ENCODE measurements around the gene FBXO8. TPM values are rescaled to one million over a fixed set of nuclear protein-coding genes. Genes with fewer than 3 reads are reported as not detected.

The FBXO8 gene
- total and polyA plus RNA-seq, 10 donors = 9.7 to 38.4 (median 26.8) TPM

GRCh38 chr4:174241162-174241561, 42.3 kb downstream of the FBXO8 start:
- Histone ChIP-seq H3K27ac (no peak overlapping the region), H3K9me3 (no peaks in the 10 kb centered on the region), H3K4me1 (no peaks in the 10 kb centered on the region), H3K4me3 (no peak overlapping the region), H3K27me3 (replicated peaks in 1 of 7) (no peaks in the 10 kb centered on the region), H3K36me3 (peaks cover 0 to 52% (median 20%) of the 10 kb centered on the region in 6 donors)
- intact Hi-C loops (cut with DNase I; ENCODE audit: low total_unique reads) = no loop called here
- WGBS, 5 donors = 87 to 94% (median 90%) methylated on average over 3 of the region's 3 CpGs
- TF ChIP-seq CTCF (IDR thresholded peaks at IDR 0.05 in 8 of 11, conservative IDR thresholded peaks at IDR 0.05 in 3 of 11) = no peak
- no peak for TF ChIP-seq POLR2A (IDR thresholded peaks at IDR 0.05)
- no peak for TF ChIP-seq POLR2AphosphoS5 (IDR thresholded peaks at IDR 0.05)
- no peak for DNase-seq

GRCh38 chr4:174236359-174236758, 47.1 kb downstream of the FBXO8 start:
- Histone ChIP-seq H3K4me3 (no peak overlapping the region), H3K36me3 (peaks cover 0 to 69% (median 25%) of the 10 kb centered on the region in 6 donors), H3K27me3 (replicated peaks in 1 of 7) (no peaks in the 10 kb centered on the region), H3K9me3 (no peaks in the 10 kb centered on the region), H3K27ac (no peak overlapping the region), H3K4me1 (no peaks in the 10 kb centered on the region)
- intact Hi-C loops (cut with DNase I; ENCODE audit: low total_unique reads) = no loop called here
- 73 to 94% (median 78%) methylated on average over 3 of the region's 3 CpGs for WGBS, 5 donors
- TF ChIP-seq POLR2AphosphoS5 (IDR thresholded peaks at IDR 0.05) = no peak
- TF ChIP-seq POLR2A (IDR thresholded peaks at IDR 0.05) = no peak
- no peak for TF ChIP-seq CTCF (IDR thresholded peaks at IDR 0.05 in 8 of 11, conservative IDR thresholded peaks at IDR 0.05 in 3 of 11)
- no peak for DNase-seq

- H3K9me3 ChIP-seq = no peaks in the 10 kb centered on the region
- TF ChIP-seq POLR2AphosphoS5 (IDR thresholded peaks at IDR 0.05) (no peak), CTCF (IDR thresholded peaks at IDR 0.05 in 8 of 11, conservative IDR thresholded peaks at IDR 0.05 in 3 of 11) (no peak), POLR2A (IDR thresholded peaks at IDR 0.05) (no peak)
- H3K27ac ChIP-seq = no peak overlapping the region
- H3K27me3 ChIP-seq (replicated peaks in 1 of 7) = peaks cover 0 to 14% (median 0%) of the 10 kb centered on the region in 7 donors
- H3K4me3 ChIP-seq = no peak overlapping the region
- no peak for DNase-seq
- 88 to 96% (median 94%) methylated on average over 4 of the region's 4 CpGs for WGBS, 5 donors
- peaks cover 0 to 13% (median 3%) of the 10 kb centered on the region in 6 donors for H3K36me3 ChIP-seq
- intact Hi-C loops (cut with DNase I; ENCODE audit: low total_unique reads) = no loop called here
- no peaks in the 10 kb centered on the region for H3K4me1 ChIP-seq
These were observed 52.8 kb downstream of the FBXO8 start for GRCh38 chr4:174230680-174231079.

- intact Hi-C loops (cut with DNase I; ENCODE audit: low total_unique reads) = no loop called here
- Histone ChIP-seq H3K27ac (no peak overlapping the region), H3K4me3 (no peak overlapping the region), H3K36me3 (peaks cover 0 to 8% (median 0%) of the 10 kb centered on the region in 6 donors), H3K27me3 (replicated peaks in 1 of 7) (peaks cover 0 to 19% (median 0%) of the 10 kb centered on the region in 7 donors), H3K4me1 (no peaks in the 10 kb centered on the region), H3K9me3 (no peaks in the 10 kb centered on the region)
- no peak for TF ChIP-seq POLR2AphosphoS5 (IDR thresholded peaks at IDR 0.05)
- TF ChIP-seq CTCF (IDR thresholded peaks at IDR 0.05 in 8 of 11, conservative IDR thresholded peaks at IDR 0.05 in 3 of 11) = no peak
- TF ChIP-seq POLR2A (IDR thresholded peaks at IDR 0.05) = no peak
- DNase-seq = no peak
These were observed 53.3 kb downstream of the FBXO8 start for GRCh38 chr4:174230148-174230547.

Data from spleen (tissue), 11 donors.